PC-3 (cell line): ENCODE measurements around the gene CHD9. TPM values are rescaled to one million over a fixed set of nuclear protein-coding genes. Genes with fewer than 3 reads are reported as not detected.

Experiments used
- ATAC-seq: fragments of 200-7000 bp; cut with Tn5 transposase; 2 replicates; pipeline ENCODE4 v1.9.1; 2020; ENCODE audit warnings: mild to moderate bottlenecking, moderate library complexity
- BruUV-seq: library from RNA; stranded (reverse); fragments of 400-500 nt; replicated peaks from 2 replicates; lab custom pipeline; 2021; lab: Mats Ljungman, UMichigan
- CTCF ChIA-PET: fragments of 300-600 bp; sonication (Branson Sonifier 250); formaldehyde crosslinking; loops from one replicate; lab custom pipeline; 2022; ENCODE audit warnings: antibody characterized with exemption; lab: Charles Lee
- POLR2A ChIA-PET: fragments of 300-600 bp; sonication (Branson Sonifier 250); formaldehyde crosslinking; loops from one replicate; lab custom pipeline; 2022; ENCODE audit warnings: antibody characterized with exemption; ENCODE audit not compliant: unreplicated experiment; lab: Charles Lee
- DNase-seq: peaks from one replicate; pipeline ENCODE4 v3.0.0-alpha.2; 2015
- H2AFZ ChIP-seq: fragments of 300-600 bp; sonication (generic); 2 replicates; pipeline ENCODE4 v1.6.0; 2016; ENCODE audit warnings: antibody characterized with exemption, low read length
- H3F3A ChIP-seq: fragments of 300-600 bp; sonication (generic); one replicate; pipeline ENCODE4 v1.6.0; 2017; ENCODE audit warnings: antibody characterized with exemption, low read length, control low read depth, mild to moderate bottlenecking; ENCODE audit not compliant: unreplicated experiment
- H3K27ac ChIP-seq: fragments of 300-600 bp; sonication (generic); 2 replicates; pipeline ENCODE4 v1.5.1; 2016; ENCODE audit warnings: mild to moderate bottlenecking, low read length
- H3K27me3 ChIP-seq: fragments of 300-600 bp; sonication (generic); 2 replicates; pipeline ENCODE4 v1.6.1; 2016; ENCODE audit warnings: low read length, mixed read lengths
- H3K36me3 ChIP-seq: fragments of 300-600 bp; sonication (generic); 2 replicates; pipeline ENCODE4 v1.6.1; 2016; ENCODE audit warnings: low read depth, mixed run types, low read length, mixed read lengths
- H3K4me1 ChIP-seq: fragments of 300-600 bp; sonication (generic); 2 replicates; pipeline ENCODE4 v1.5.1; 2016; ENCODE audit warnings: low read length; ENCODE audit not compliant: insufficient read depth
- H3K4me2 ChIP-seq: fragments of 300-600 bp; sonication (generic); 2 replicates; pipeline ENCODE4 v1.6.0; 2016; ENCODE audit warnings: low read length
- H3K4me3 ChIP-seq: fragments of 300-600 bp; sonication (generic); 2 replicates; pipeline ENCODE4 v1.5.1; 2016; ENCODE audit warnings: mild to moderate bottlenecking, low read length, mixed read lengths
- H3K79me2 ChIP-seq: fragments of 300-600 bp; sonication (generic); 2 replicates; pipeline ENCODE4 v1.6.1; 2017; ENCODE audit warnings: low read length, mixed read lengths
- H3K9ac ChIP-seq: fragments of 300-600 bp; sonication (generic); 2 replicates; pipeline ENCODE4 v1.6.0; 2016; ENCODE audit warnings: mild to moderate bottlenecking, low read length
- H3K9me2 ChIP-seq: fragments of 300-600 bp; sonication (generic); replicated peaks from 2 replicates; pipeline ENCODE4 v1.6.1; 2016; ENCODE audit warnings: mixed run types, low read length, mixed read lengths
- H3K9me3 ChIP-seq: fragments of 300-600 bp; sonication (generic); 2 replicates; pipeline ENCODE4 v1.6.1; 2016; ENCODE audit warnings: low read length, mixed read lengths
- H4K20me1 ChIP-seq: fragments of 300-600 bp; sonication (generic); 2 replicates; pipeline ENCODE4 v1.6.1; 2016; ENCODE audit warnings: low read length, mixed read lengths
- CTCF ChIP-seq: fragments of 300-600 bp; sonication (generic); conservative IDR thresholded peaks from 2 replicates; pipeline ENCODE4 v1.5.1; 2017; ENCODE audit warnings: antibody characterized with exemption, low read depth, mild to moderate bottlenecking, low read length
- EZH2 ChIP-seq: fragments of 300-600 bp; sonication (generic); IDR thresholded peaks from one replicate; pipeline ENCODE4 v1.6.1; 2017; ENCODE audit warnings: antibody characterized with exemption, mild to moderate bottlenecking, low read length; ENCODE audit not compliant: unreplicated experiment
- EZH2phosphoT487 ChIP-seq: fragments of 300-600 bp; sonication (generic); IDR thresholded peaks from 2 replicates; pipeline ENCODE4 v1.6.1; 2018; ENCODE audit warnings: mild to moderate bottlenecking, antibody characterized with exemption, low read length, borderline replicate concordance
- intact Hi-C: fragments of 100-400 bp; cut with micrococcal nuclease; formaldehyde crosslinking; loops from 2 replicates; pipeline ENCODE4 v1.9.0; 2023
- total RNA-seq: library from RNA; depleted of rRNA; stranded (reverse); fragments of >200 nt; gene quantifications from 2 replicates; pipeline ENCODE4 v1.2.3, GENCODE V29; 2014

Gene CHD9
- total RNA-seq, 1 experiment from 2014 or later = 13.3 TPM

- Histone ChIP-seq H2AFZ (peak overlapping the region; percentile 55; the same call in 1 of the 2 replicates), H4K20me1 (no peaks in the 10 kb centered on the region), H3K4me3 (peak overlapping the region; percentile 67), H3F3A (no peaks in the 10 kb centered on the region), H3K27ac (peak overlapping the region; percentile 69; the same call in 1 of the 2 replicates), H3K9me3 (no peaks in the 10 kb centered on the region), H3K4me1 (peaks cover 13% of the 10 kb centered on the region), H3K27me3 (no peaks in the 10 kb centered on the region), H3K9me2 (no peaks in the 10 kb centered on the region), H3K79me2 (peaks cover 18% of the 10 kb centered on the region), H3K36me3 (no peaks in the 10 kb centered on the region), H3K4me2 (peak overlapping the region; percentile 57; the same call in 1 of the 2 replicates), H3K9ac (peak overlapping the region; percentile 77; the same call in 1 of the 2 replicates)
- CTCF ChIA-PET = no interaction called here
- TF ChIP-seq EZH2 (no peak), CTCF (no peak), EZH2phosphoT487 (no peak)
- DNase-seq (no peak), ATAC-seq (no peak)
- intact Hi-C loops = loop anchor here (2.0 to 10.0 kb wide), 2 partner anchors 78 to 154 kb away; no protein-coding TSS in a partner anchor
- POLR2A ChIA-PET = no interaction called here
- no TSS peak for BruUV-seq
Measured at GRCh38 chr16:53131050-53131362, 76.2 kb downstream of the CHD9 start.

DNA sequence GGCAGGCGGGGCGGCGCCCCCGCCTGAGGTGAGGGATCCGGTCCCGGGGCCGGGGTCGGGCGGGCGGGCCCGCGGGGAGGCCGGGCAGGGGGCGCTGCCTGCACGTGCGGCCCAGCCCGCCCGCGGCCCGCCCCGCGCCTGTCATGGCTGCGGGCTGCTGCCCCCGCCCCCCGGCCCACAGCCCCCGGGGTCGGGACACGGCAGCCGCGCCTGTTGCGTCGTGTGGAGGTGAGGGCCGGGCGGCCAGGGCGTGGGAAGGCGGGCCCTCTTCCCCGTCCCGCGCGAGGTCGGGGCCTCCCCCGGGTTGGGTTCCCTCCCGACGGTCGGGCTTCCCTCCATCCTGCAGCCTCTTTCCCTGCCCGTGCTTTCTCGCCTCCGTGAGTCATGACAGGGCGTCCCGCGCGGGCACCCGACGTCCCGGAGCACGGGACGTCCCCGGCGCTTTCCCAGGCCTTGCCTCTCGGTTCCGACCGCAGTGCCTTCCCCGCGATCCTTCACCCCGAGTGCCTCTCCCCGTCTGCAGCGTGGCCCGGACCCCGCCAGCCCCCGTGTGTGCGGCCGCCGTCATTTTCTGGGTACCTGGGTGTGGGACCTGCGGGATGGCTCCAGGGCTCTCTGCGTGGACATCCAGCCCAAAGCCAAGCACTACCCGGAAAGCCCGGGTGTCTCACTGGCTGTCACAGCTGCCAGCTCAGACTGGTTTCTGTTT, 76.7 kb downstream of the CHD9 start:
- peak overlapping the region; percentile 41; the same call in 1 of the 2 replicates for H3K27ac ChIP-seq
- H3K36me3 ChIP-seq = no peaks in the 10 kb centered on the region
- POLR2A ChIA-PET = interaction anchor here (0.6 kb wide), 1 partner anchor 365 kb away, joined by 3 read pairs; no protein-coding TSS in a partner anchor
- intact Hi-C loops = loop anchor here (2.0 to 10.0 kb wide), 2 partner anchors 77 to 153 kb away; no protein-coding TSS in a partner anchor
- no peaks in the 10 kb centered on the region for H3K27me3 ChIP-seq
- BruUV-seq = no TSS peak
- H3F3A ChIP-seq = no peaks in the 10 kb centered on the region
- CTCF ChIA-PET = no interaction called here
- peaks cover 18% of the 10 kb centered on the region for H3K79me2 ChIP-seq
- DNase-seq (peak; percentile 50), ATAC-seq (peak; percentile 7)
- H3K4me1 ChIP-seq = peaks cover 13% of the 10 kb centered on the region
- no peaks in the 10 kb centered on the region for H3K9me3 ChIP-seq
- H3K9me2 ChIP-seq = no peaks in the 10 kb centered on the region
- no peaks in the 10 kb centered on the region for H4K20me1 ChIP-seq
- peak overlapping the region; percentile 86 for H3K4me2 ChIP-seq
- peak overlapping the region; percentile 80 for H2AFZ ChIP-seq
- TF ChIP-seq EZH2 (no peak), CTCF (no peak), EZH2phosphoT487 (no peak)
- peak overlapping the region; percentile 86 for H3K9ac ChIP-seq
- peak overlapping the region; percentile 95 for H3K4me3 ChIP-seq

- no peaks in the 10 kb centered on the region for H3K9me2 ChIP-seq
- no peak for ATAC-seq
- intact Hi-C loops = loop anchor here (10.0 kb wide), 1 partner anchor 152 kb away; no protein-coding TSS in a partner anchor
- CTCF ChIA-PET = no interaction called here
- no peaks in the 10 kb centered on the region for H4K20me1 ChIP-seq
- H3K4me2 ChIP-seq = peak overlapping the region; percentile 86
- no peaks in the 10 kb centered on the region for H3K27me3 ChIP-seq
- no peak overlapping the region for H3K27ac ChIP-seq
- no peak overlapping the region for H2AFZ ChIP-seq
- peak overlapping the region; percentile 95 for H3K4me3 ChIP-seq
- TF ChIP-seq EZH2 (no peak), EZH2phosphoT487 (no peak), CTCF (no peak)
- no peak for DNase-seq
- H3K9ac ChIP-seq = peak overlapping the region; percentile 86
- H3K4me1 ChIP-seq = peaks cover 13% of the 10 kb centered on the region
- no peaks in the 10 kb centered on the region for H3K36me3 ChIP-seq
- no peaks in the 10 kb centered on the region for H3K9me3 ChIP-seq
- POLR2A ChIA-PET = no interaction called here
- BruUV-seq = TSS peak; percentile 39
- no peaks in the 10 kb centered on the region for H3F3A ChIP-seq
- H3K79me2 ChIP-seq = peaks cover 18% of the 10 kb centered on the region
Measured at GRCh38 chr16:53132406-53132805, 77.6 kb downstream of the CHD9 start.
